Ovary (tissue), 9 donors: ENCODE results near the gene NFE2L2. TPM values are rescaled to one million over a fixed set of nuclear protein-coding genes. Genes with fewer than 3 reads are reported as not detected.
"Not testable (repeated sequence)": the region's sequence is repeated elsewhere in the genome, so short reads cannot be mapped to it uniquely, and the experiment has no call there.

Experiments
- DNase-seq, 5 donors: peaks; one replicate each; pipeline ENCODE4 v3.0.0-alpha.2; 2019 to 2020
- H3K27ac ChIP-seq, 2 donors: fragments of 200-600 bp; one replicate each; pipeline versions ENCODE4 v1.5.1 to v1.8.0; 2019 to 2022
- H3K27me3 ChIP-seq: fragments of 200-600 bp; one replicate; pipeline ENCODE4 v1.8.0; 2022
- H3K36me3 ChIP-seq: fragments of 200-600 bp; sonication (generic); one replicate; pipeline ENCODE4 v1.5.1; 2019
- H3K4me1 ChIP-seq: one replicate; pipeline ENCODE4 v1.8.1; 2013; ENCODE audit warnings: mild to moderate bottlenecking, moderate library complexity; ENCODE audit not compliant: insufficient read depth
- H3K4me3 ChIP-seq: fragments of 200-600 bp; sonication (generic); one replicate; pipeline ENCODE4 v1.5.1; 2017
- H3K9me3 ChIP-seq, 2 donors: fragments of 200-600 bp in 1 of 2; sonication (generic) in 1 of 2; one replicate each; pipeline versions ENCODE4 v1.5.1 to v1.8.1; 2013 to 2019; ENCODE audit warnings: mild to moderate bottlenecking in 1 of 2, moderate library complexity in 1 of 2
- EP300 ChIP-seq: sonication (generic); formaldehyde crosslinking; IDR thresholded peaks from one replicate; pipeline ENCODE4 v1.6.1; 2017; ENCODE audit warnings: antibody characterized with exemption
- POLR2A ChIP-seq: fragments of 450-650 bp; IDR thresholded peaks from one replicate; pipeline ENCODE4 v1.6.1; 2017; ENCODE audit warnings: antibody characterized with exemption, mild to moderate bottlenecking, moderate library complexity
- WGBS, 3 donors: extraction: QIAGEN DNeasy Blood & Tissue Kit in 1 of 3; methylation state at CpG; one replicate each; pipeline versions ENCODE4 v1.1.5 to v1.1.7; 2013 to 2017; 5-methylcytosine and 5-hydroxymethylcytosine counted together
- intact Hi-C, 4 donors: fragments of 100-400 bp; cut with DNase I; formaldehyde crosslinking; loops; one replicate each; pipeline versions ENCODE4 v1.11.0 to v1.15.1; 2022 to 2023
- polyA plus RNA-seq, 2 donors: library from polyadenylated mRNA; stranded (reverse); fragments of 200-250 nt in 1 of 2; fragments of 350-450 nt in 1 of 2; fragmentation: Illumina TruSeq in 1 of 2; extraction: RNeasy Lipid Tissue Mini Kit (QIAGEN cat#74804) in 1 of 2; gene quantifications; one replicate each; pipeline ENCODE4 v1.2.3, GENCODE V29; 2013 to 2014
- total RNA-seq, 7 donors: library from RNA; depleted of rRNA in 2 of 7; stranded (reverse); fragments of >200 nt in 2 of 7; fragmentation: NEBNext Ultra II Directional in 3 of 7; extraction: Animal tissue kit (Norgen Biotek cat#: 25700) in 3 of 7; gene quantifications; one replicate each; pipeline versions ENCODE4 v1.1.0 to v1.2.4, GENCODE V29; 2016 to 2023
- TF ChIP-seq, protein P1 (sequence below), 3 donors: fragments of 450-650 bp in 2 of 3; fragments of 200-600 bp in 1 of 3; IDR thresholded peaks; one replicate each; pipeline versions ENCODE4 v1.5.1 to v1.8.0; 2016 to 2022; ENCODE audit warnings: antibody characterized with exemption in 3 of 3, mild to moderate bottlenecking in 1 of 3
- donor health status: DM: no; HTN: no; CAD: no; lungs with moderate emphysema.
- donor health status: DM: no; HTN: no; CAD: no.
- donor health status: Bipolar disorder and iron deficiency.
- donor health status: DM: yes; HTN: yes; CAD: no.
- donor health status: DM: no; HTN: no; CAD: no.
- donor health status: DM: yes; HTN: yes; CAD: no.

The NFE2L2 gene
- total and polyA plus RNA-seq, 9 donors = 120 to 198 (median 148) TPM

GRCh38 chr2:177249038-177249437 lies 15.5 kb downstream of the NFE2L2 start:
- Histone ChIP-seq H3K27me3 (no peaks in the 10 kb centered on the region), H3K27ac (no peak overlapping the region), H3K4me1 (peaks cover 44% of the 10 kb centered on the region), H3K9me3 (no peaks in the 10 kb centered on the region), H3K4me3 (no peak overlapping the region), H3K36me3 (no peaks in the 10 kb centered on the region)
- intact Hi-C loops = no loop called here
- 78 to 86% (median 85%) methylated on average over 7 of the region's 7 CpGs for WGBS, 3 donors
- TF ChIP-seq, protein P1, sequence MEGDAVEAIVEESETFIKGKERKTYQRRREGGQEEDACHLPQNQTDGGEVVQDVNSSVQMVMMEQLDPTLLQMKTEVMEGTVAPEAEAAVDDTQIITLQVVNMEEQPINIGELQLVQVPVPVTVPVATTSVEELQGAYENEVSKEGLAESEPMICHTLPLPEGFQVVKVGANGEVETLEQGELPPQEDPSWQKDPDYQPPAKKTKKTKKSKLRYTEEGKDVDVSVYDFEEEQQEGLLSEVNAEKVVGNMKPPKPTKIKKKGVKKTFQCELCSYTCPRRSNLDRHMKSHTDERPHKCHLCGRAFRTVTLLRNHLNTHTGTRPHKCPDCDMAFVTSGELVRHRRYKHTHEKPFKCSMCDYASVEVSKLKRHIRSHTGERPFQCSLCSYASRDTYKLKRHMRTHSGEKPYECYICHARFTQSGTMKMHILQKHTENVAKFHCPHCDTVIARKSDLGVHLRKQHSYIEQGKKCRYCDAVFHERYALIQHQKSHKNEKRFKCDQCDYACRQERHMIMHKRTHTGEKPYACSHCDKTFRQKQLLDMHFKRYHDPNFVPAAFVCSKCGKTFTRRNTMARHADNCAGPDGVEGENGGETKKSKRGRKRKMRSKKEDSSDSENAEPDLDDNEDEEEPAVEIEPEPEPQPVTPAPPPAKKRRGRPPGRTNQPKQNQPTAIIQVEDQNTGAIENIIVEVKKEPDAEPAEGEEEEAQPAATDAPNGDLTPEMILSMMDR (IDR thresholded peaks at IDR 0.05) = no peak
- no peak for DNase-seq

GRCh38 chr2:177247693-177248262 lies 16.7 kb downstream of the NFE2L2 start:
- intact Hi-C loops = no loop called here
- no peaks in the 10 kb centered on the region for H3K9me3 ChIP-seq
- WGBS, 3 donors = 62 to 77% (median 74%) methylated on average over 6 of the region's 6 CpGs
- H3K27ac ChIP-seq = no peak overlapping the region
- no peaks in the 10 kb centered on the region for H3K36me3 ChIP-seq
- H3K4me3 ChIP-seq = no peak overlapping the region
- no peak for DNase-seq
- no peaks in the 10 kb centered on the region for H3K27me3 ChIP-seq
- H3K4me1 ChIP-seq = peaks cover 46% of the 10 kb centered on the region
- TF ChIP-seq POLR2A = no peak

DNA sequence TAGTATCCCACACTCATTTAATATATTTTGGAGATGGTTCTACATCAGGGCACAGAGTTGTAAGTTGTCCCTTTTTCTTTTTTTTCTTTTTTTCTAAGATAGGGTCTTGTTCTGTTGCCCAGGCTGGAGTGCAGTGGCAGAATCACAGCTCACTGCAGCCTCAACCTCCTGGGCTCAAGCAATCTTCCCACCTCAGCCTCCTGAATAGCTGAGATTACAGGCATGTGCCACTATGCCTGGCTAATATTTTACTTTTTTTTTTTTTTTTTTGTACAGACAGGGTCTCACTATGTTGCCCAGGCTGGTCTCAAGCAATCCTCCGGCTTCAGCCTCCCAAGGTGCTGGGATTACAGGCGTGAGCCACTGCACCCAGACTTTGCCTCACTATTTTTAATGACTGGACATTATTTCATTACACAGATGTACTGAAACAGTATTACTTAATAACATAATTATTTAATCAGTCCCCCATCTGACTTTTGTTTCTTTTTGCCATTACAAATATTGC lies 17.9 kb downstream of the NFE2L2 start:
- WGBS, 3 donors = 80 to 90% (median 89%) methylated on average over 2 of the region's 2 CpGs
- peak overlapping the region in 1 of 2 donors; percentile 42 for H3K27ac ChIP-seq
- H3K4me3 ChIP-seq, H3K9me3 ChIP-seq, H3K36me3 ChIP-seq, intact Hi-C loops, DNase-seq, H3K27me3 ChIP-seq: not testable (repeated sequence)
- peaks cover 45% of the 10 kb centered on the region for H3K4me1 ChIP-seq

GRCh38 chr2:177246000-177246399 lies 18.5 kb downstream of the NFE2L2 start:
- TF ChIP-seq, protein P1 (IDR thresholded peaks at IDR 0.05) = no peak
- TF ChIP-seq POLR2A (no peak), EP300 (no peak)
- Histone ChIP-seq H3K4me3 (no peak overlapping the region), H3K27ac (peak overlapping the region in 1 of 2 donors; percentile 42), H3K9me3 (no peaks in the 10 kb centered on the region), H3K27me3 (no peaks in the 10 kb centered on the region), H3K4me1 (peaks cover 41% of the 10 kb centered on the region), H3K36me3 (no peaks in the 10 kb centered on the region)
- no peak for DNase-seq
- WGBS, 3 donors = 14 to 16% (median 16%) methylated on average over 3 of the region's 3 CpGs
- intact Hi-C loops = no loop called here

- WGBS, 3 donors = 30 to 39% (median 33%) methylated on average over 4 of the region's 4 CpGs
- intact Hi-C loops = no loop called here
- no peak for DNase-seq
- Histone ChIP-seq H3K4me3 (no peak overlapping the region), H3K4me1 (peaks cover 41% of the 10 kb centered on the region), H3K36me3 (no peaks in the 10 kb centered on the region), H3K27ac (no peak overlapping the region), H3K9me3 (no peaks in the 10 kb centered on the region), H3K27me3 (no peaks in the 10 kb centered on the region)
- TF ChIP-seq POLR2A = no peak
Measured at GRCh38 chr2:177245010-177245422, 19.5 kb downstream of the NFE2L2 start.

DNA sequence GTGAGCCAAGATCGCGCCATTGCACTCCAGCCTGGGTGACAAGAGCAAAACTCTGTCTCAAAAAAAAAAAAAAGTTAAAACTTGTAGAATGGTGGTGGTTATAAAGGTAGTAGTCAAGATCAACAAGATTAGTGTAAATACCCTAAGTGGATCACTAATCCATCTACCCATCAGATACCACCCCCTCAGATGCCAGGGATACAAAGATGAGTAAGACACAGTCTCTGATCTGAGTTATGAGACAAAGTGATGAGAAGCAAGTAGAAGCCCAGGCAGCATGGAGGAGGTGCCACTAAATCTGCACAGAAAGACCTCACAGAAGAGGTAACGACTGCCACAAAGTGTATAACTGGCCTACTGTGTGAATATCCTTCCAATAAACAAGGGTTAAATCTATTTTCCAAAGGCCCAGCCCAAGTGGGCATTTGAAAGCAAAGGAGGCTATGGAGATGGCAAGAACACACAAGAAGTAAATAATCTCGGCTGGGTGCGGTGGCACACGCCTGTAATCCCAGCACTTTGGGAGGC lies 20.2 kb downstream of the NFE2L2 start:
- no peaks in the 10 kb centered on the region for H3K27me3 ChIP-seq
- DNase-seq = no peak
- H3K36me3 ChIP-seq = no peaks in the 10 kb centered on the region
- intact Hi-C loops = no loop called here
- WGBS, 3 donors = 94 to 95% (median 94%) methylated on average over 6 of the region's 6 CpGs
- H3K4me1 ChIP-seq = peaks cover 44% of the 10 kb centered on the region
- TF ChIP-seq, protein P1 (IDR thresholded peaks at IDR 0.05) = no peak
- TF ChIP-seq POLR2A (no peak), EP300 (no peak)
- H3K27ac ChIP-seq = no peak overlapping the region
- H3K4me3 ChIP-seq = no peak overlapping the region
- no peaks in the 10 kb centered on the region for H3K9me3 ChIP-seq
